Right atrium auricular region (tissue), 2 donors: Measurements from ENCODE around the gene SLC1A7. TPM values are rescaled to one million over a fixed set of nuclear protein-coding genes. Genes with fewer than 3 reads are reported as not detected.

Experiments used
- DNase-seq: peaks from one replicate; pipeline ENCODE4 v3.0.0-alpha.2; 2019; ENCODE audit warnings: low spot score
- H3K27ac ChIP-seq, 2 donors: fragments of 200-600 bp; sonication (generic); 1 replicate in 1 of 2; 2 replicates in 1 of 2; pipeline ENCODE4 v1.5.1; 2016 to 2019
- H3K27me3 ChIP-seq, 2 donors: fragments of 200-600 bp; sonication (generic); one replicate each; pipeline versions ENCODE4 v1.5.1 to v1.6.0; 2017 to 2019
- H3K36me3 ChIP-seq: fragments of 200-600 bp; sonication (generic); one replicate; pipeline ENCODE4 v1.5.1; 2016
- H3K4me1 ChIP-seq, 2 donors: fragments of 200-600 bp; sonication (generic); one replicate each; pipeline versions ENCODE4 v1.5.1 to v1.6.0; 2017 to 2019
- H3K4me3 ChIP-seq, 2 donors: fragments of 200-600 bp; sonication (generic); 1 replicate in 1 of 2; 2 replicates in 1 of 2; pipeline ENCODE4 v1.5.1; 2017 to 2019; ENCODE audit warnings: mild to moderate bottlenecking in 1 of 2, moderate library complexity in 1 of 2
- H3K9me3 ChIP-seq, 2 donors: fragments of 200-600 bp; sonication (generic); one replicate each; pipeline ENCODE4 v1.5.1; 2019
- total RNA-seq, 2 donors: library from RNA; depleted of rRNA; stranded (reverse); fragments of >200 nt; gene quantifications; one replicate each; pipeline ENCODE4 v1.1.0, GENCODE V29; 2016
- TF ChIP-seq, protein P1 (sequence below), 2 donors: fragments of 200-600 bp; sonication (generic); IDR thresholded peaks; one replicate each; pipeline ENCODE4 v1.5.1; 2019; ENCODE audit warnings: antibody characterized with exemption in 2 of 2

Gene SLC1A7
- total RNA-seq, 2 donors from 2014 or later: 0.56 to 0.71 TPM

DNA sequence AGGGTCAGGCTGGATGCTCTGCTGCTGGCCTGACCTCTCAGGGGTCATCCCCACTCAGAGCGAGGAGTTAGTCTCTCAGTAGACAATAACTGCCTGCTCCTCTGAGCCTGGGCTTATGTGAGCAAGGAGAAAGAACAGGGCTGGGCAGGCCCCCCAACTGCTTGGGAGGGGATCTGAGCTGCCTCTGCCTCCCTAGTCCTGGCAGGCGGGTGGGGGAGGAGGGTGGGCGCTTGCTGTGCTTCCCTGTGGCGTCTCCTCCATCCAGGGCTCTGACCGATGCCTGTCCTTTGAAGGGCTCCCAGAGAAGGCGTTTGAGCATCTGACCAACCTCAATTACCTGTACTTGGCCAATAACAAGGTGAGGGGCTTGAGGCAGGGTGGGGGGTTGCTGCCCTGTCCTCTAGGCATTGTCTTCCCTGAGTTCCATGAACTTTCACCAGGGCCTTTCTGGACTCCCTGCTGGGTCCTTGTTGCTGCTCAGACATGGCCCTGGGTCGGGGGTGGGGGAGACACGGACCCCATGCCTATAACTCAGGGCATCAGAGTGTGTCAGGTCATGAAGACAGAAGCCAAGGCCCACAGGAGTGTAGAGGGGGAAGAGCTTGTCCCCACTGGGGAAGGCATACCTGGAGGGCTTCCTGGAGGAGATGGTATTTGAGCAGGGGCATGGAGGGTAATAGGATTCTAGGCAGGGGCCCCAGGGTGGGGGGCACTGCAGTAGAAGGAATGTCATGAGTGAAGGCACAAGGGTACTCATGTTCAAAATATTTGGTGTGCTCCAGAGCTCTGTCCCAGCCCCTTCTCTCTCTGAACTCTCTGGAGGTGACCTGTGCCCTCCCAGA is 67.9 kb downstream of the SLC1A7 start:
- Histone ChIP-seq H3K4me1 (no peaks in the 10 kb centered on the region), H3K27me3 (no peaks in the 10 kb centered on the region), H3K9me3 (no peaks in the 10 kb centered on the region), H3K27ac (peak overlapping the region; percentile 23 to 47), H3K36me3 (no peaks in the 10 kb centered on the region), H3K4me3 (no peak overlapping the region)
- TF ChIP-seq, protein P1, sequence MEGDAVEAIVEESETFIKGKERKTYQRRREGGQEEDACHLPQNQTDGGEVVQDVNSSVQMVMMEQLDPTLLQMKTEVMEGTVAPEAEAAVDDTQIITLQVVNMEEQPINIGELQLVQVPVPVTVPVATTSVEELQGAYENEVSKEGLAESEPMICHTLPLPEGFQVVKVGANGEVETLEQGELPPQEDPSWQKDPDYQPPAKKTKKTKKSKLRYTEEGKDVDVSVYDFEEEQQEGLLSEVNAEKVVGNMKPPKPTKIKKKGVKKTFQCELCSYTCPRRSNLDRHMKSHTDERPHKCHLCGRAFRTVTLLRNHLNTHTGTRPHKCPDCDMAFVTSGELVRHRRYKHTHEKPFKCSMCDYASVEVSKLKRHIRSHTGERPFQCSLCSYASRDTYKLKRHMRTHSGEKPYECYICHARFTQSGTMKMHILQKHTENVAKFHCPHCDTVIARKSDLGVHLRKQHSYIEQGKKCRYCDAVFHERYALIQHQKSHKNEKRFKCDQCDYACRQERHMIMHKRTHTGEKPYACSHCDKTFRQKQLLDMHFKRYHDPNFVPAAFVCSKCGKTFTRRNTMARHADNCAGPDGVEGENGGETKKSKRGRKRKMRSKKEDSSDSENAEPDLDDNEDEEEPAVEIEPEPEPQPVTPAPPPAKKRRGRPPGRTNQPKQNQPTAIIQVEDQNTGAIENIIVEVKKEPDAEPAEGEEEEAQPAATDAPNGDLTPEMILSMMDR (IDR thresholded peaks at IDR 0.05): no peak
- DNase-seq: no peak

DNA sequence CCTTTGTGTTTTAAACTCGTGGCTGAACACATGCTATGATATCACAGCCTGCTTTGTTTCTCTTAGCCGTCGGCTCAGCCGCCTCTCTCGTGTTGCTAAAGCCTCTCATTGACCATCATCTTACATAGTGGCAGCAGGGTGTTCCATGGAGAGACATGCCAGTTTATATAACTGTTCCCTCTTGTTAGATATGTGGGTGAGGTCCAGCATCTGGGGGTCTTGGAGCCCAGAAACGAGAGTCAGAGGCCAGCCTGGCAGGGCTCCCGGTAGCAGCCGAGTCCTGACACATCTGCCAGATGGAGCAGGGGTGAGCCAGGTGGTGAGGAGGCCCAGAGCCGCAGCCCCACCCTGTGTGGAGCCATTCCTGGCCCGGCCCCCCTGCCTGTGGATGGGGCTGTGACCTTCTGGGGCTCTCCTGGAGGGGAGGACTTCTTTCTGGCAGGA is 68.5 kb downstream of the SLC1A7 start:
- Histone ChIP-seq H3K4me3 (no peak overlapping the region), H3K36me3 (no peaks in the 10 kb centered on the region), H3K27ac (peak overlapping the region; percentile 23 to 47), H3K4me1 (no peaks in the 10 kb centered on the region), H3K9me3 (no peaks in the 10 kb centered on the region), H3K27me3 (no peaks in the 10 kb centered on the region)
- TF ChIP-seq, protein P1 (IDR thresholded peaks at IDR 0.05): no peak
- no peak for DNase-seq

- Histone ChIP-seq H3K4me3 (no peak overlapping the region), H3K4me1 (no peaks in the 10 kb centered on the region), H3K27me3 (no peaks in the 10 kb centered on the region), H3K27ac (peak overlapping the region in 1 of 2 donors; percentile 23), H3K9me3 (no peaks in the 10 kb centered on the region), H3K36me3 (no peaks in the 10 kb centered on the region)
- TF ChIP-seq, protein P1 (IDR thresholded peaks at IDR 0.05): no peak
- DNase-seq: no peak
Observed at GRCh38 chr1:53073287-53073686, 69.2 kb downstream of the SLC1A7 start.

GRCh38 chr1:53071915-53072314 is 70.5 kb downstream of the SLC1A7 start:
- Histone ChIP-seq H3K9me3 (no peaks in the 10 kb centered on the region), H3K36me3 (no peaks in the 10 kb centered on the region), H3K4me1 (peaks cover 0 to 6% of the 10 kb centered on the region in 2 donors), H3K27me3 (no peaks in the 10 kb centered on the region), H3K4me3 (no peak overlapping the region), H3K27ac (no peak overlapping the region)
- TF ChIP-seq, protein P1 (IDR thresholded peaks at IDR 0.05): no peak
- DNase-seq: no peak

DNA sequence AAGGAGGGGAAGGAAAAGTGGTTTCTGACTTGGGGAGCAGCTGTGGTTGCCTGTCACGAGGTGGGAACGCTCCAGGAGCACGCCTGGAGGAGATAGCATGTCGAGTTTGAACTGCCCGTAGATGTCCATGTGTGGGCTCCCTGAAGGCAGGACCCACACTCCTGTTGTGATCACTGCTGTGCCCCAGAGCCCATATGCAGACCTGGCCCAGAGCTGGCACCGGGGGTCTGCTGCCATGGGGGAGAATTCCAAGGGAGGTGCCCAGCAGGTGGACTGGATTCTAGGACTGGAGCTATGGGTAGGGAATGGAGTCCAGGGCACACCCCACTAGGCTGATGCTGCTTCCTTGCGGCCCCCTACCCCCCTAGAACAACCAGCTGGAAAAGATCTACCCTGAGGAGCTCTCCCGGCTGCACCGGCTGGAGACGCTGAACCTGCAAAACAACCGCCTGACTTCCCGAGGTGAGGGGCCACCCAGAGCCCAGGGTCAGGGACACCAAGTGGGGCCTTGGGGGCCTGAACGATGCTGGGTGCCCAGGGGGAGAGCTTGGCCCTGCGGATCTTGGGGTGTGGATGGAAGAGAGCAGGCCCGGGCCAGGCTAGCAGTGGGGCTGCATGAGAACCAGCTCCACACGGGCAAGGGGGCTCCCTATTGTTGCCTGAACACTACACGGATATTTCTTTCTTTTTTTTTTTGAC is 71.1 kb downstream of the SLC1A7 start:
- Histone ChIP-seq H3K9me3 (no peaks in the 10 kb centered on the region), H3K4me3 (no peak overlapping the region), H3K27me3 (no peaks in the 10 kb centered on the region), H3K27ac (no peak overlapping the region), H3K36me3 (no peaks in the 10 kb centered on the region), H3K4me1 (peaks cover 0 to 12% of the 10 kb centered on the region in 2 donors)
- DNase-seq: peak; percentile 53
- TF ChIP-seq, protein P1 (IDR thresholded peaks at IDR 0.05): no peak
